Kidney (tissue), 14 donors: ENCODE data around the gene LIPC. TPM values are rescaled to one million over a fixed set of nuclear protein-coding genes. Genes with fewer than 3 reads are reported as not detected.

ENCODE experiments used
- DNase-seq, 5 donors: peaks; one replicate each; pipeline ENCODE4 v3.0.0-alpha.2; 2013 to 2020
- FAIRE-seq: peaks from 2 replicates; lab custom pipeline; 2012; peaks lifted over from hg19 to GRCh38; lab: Jason Lieb, UNC
- H3K27ac ChIP-seq, 2 donors: one replicate each; pipeline ENCODE4 v1.7.0; 2013; ENCODE audit warnings: low read depth in 2 of 2, low read length in 2 of 2, inconsistent platforms in 1 of 2
- H3K27me3 ChIP-seq: one replicate; pipeline ENCODE4 v1.7.1; 2013; ENCODE audit warnings: low read length, inconsistent platforms; ENCODE audit not compliant: control insufficient read depth, insufficient read depth
- H3K36me3 ChIP-seq, 3 donors: one replicate each; pipeline versions ENCODE4 v1.7.0 to v1.7.1; 2013; ENCODE audit warnings: low read length in 3 of 3, control low read depth in 1 of 3, inconsistent platforms in 1 of 3; ENCODE audit not compliant: insufficient read depth in 3 of 3, control insufficient read depth in 2 of 3
- H3K4me1 ChIP-seq, 3 donors: one replicate each; pipeline versions ENCODE4 v1.7.0 to v1.7.1; 2013; ENCODE audit warnings: low read length in 3 of 3, inconsistent platforms in 1 of 3, low read depth in 1 of 3; ENCODE audit not compliant: control insufficient read depth in 2 of 3, insufficient read depth in 2 of 3
- H3K4me3 ChIP-seq, 3 donors: one replicate each; pipeline versions ENCODE4 v1.7.0 to v1.8.1; 2013; ENCODE audit warnings: low read length in 3 of 3, control low read depth in 1 of 3, inconsistent platforms in 1 of 3
- H3K9ac ChIP-seq, 3 donors: one replicate each; pipeline versions ENCODE4 v1.7.0 to v1.7.1; 2013; ENCODE audit warnings: low read length in 3 of 3, control low read depth in 1 of 3, inconsistent platforms in 1 of 3
- H3K9me3 ChIP-seq, 3 donors: one replicate each; pipeline versions ENCODE4 v1.7.0 to v1.7.1; 2013; ENCODE audit warnings: low read length in 3 of 3, control low read depth in 1 of 3, inconsistent platforms in 1 of 3; ENCODE audit not compliant: control insufficient read depth in 2 of 3, insufficient read depth in 1 of 3
- CTCF ChIP-seq: IDR thresholded peaks from 3 replicates; pipeline ENCODE4 v1.5.1; 2012; ENCODE audit warnings: mild to moderate bottlenecking, moderate library complexity, borderline replicate concordance; ENCODE audit not compliant: insufficient read depth; ENCODE audit errors: extremely low read depth
- intact Hi-C: fragments of 100-400 bp; cut with DNase I; formaldehyde crosslinking; loops from one replicate; pipeline ENCODE4 v1.11.1; 2022
- polyA plus RNA-seq: library from polyadenylated mRNA; stranded (reverse); fragments of 350-450 nt; fragmentation: Illumina TruSeq; extraction: RNeasy Lipid Tissue Mini Kit (QIAGEN cat#74804); gene quantifications from one replicate; pipeline ENCODE4 v1.2.3, GENCODE V29; 2014; ENCODE audit warnings: low read depth, low replicate concordance; ENCODE audit not compliant: insufficient read depth
- total RNA-seq: library from RNA; stranded (reverse); fragmentation: NEBNext Ultra II Directional; extraction: Animal tissue kit (Norgen Biotek cat#: 25700); gene quantifications from one replicate; pipeline ENCODE4 v1.2.1, GENCODE V29; 2021
- donor health status: control.
- donor health status: control.
- donor health status: control.
- donor health status: control.
- donor health status: control.
- donor health status: DM: yes; HTN: yes; CAD: no.
- donor health status: Normal renal cell carcinoma (clear cell type).

Gene LIPC
- total and polyA plus RNA-seq, 2 donors from 2014 or later, result 9.9 to 21.6 TPM

- no peak overlapping the region for H3K27ac ChIP-seq
- DNase-seq, result no peak
- H3K36me3 ChIP-seq, result no peaks in the 10 kb centered on the region
- H3K4me1 ChIP-seq, result peaks cover 0 to 4% (median 0%) of the 10 kb centered on the region in 3 donors
- peak; percentile 37 for FAIRE-seq
- no peaks in the 10 kb centered on the region for H3K9me3 ChIP-seq
- intact Hi-C loops, result no loop called here
- H3K27me3 ChIP-seq, result no peaks in the 10 kb centered on the region
- H3K4me3 ChIP-seq, result no peak overlapping the region
- no peak for TF ChIP-seq CTCF
- no peak overlapping the region for H3K9ac ChIP-seq
Measured at GRCh38 chr15:58583171-58583908, 151.5 kb downstream of the LIPC start.

GRCh38 chr15:58584789-58585461, 153.1 kb downstream of the LIPC start:
- DNase-seq (no peak), FAIRE-seq (no peak)
- no peak overlapping the region for H3K27ac ChIP-seq
- intact Hi-C loops, result no loop called here
- TF ChIP-seq CTCF, result no peak
- no peaks in the 10 kb centered on the region for H3K9me3 ChIP-seq
- no peaks in the 10 kb centered on the region for H3K27me3 ChIP-seq
- H3K4me1 ChIP-seq, result peaks cover 0 to 4% (median 0%) of the 10 kb centered on the region in 3 donors
- no peak overlapping the region for H3K4me3 ChIP-seq
- no peak overlapping the region for H3K9ac ChIP-seq
- H3K36me3 ChIP-seq, result no peaks in the 10 kb centered on the region

- FAIRE-seq (no peak), DNase-seq (peak in 3 of 5 donors; percentile 30 to 69 (median 56))
- intact Hi-C loops, result no loop called here
Measured at GRCh38 chr15:58585693-58586443, 154.1 kb downstream of the LIPC start.

More at GRCh38 chr15:58585693-58586443, 154.1 kb downstream of the LIPC start:
- Histone ChIP-seq H3K4me1 (peaks cover 0 to 4% (median 2%) of the 10 kb centered on the region in 3 donors), H3K27me3 (no peaks in the 10 kb centered on the region), H3K9me3 (no peaks in the 10 kb centered on the region), H3K4me3 (no peak overlapping the region), H3K27ac (no peak overlapping the region), H3K36me3 (no peaks in the 10 kb centered on the region), H3K9ac (no peak overlapping the region)
- TF ChIP-seq CTCF, result no peak
